Natural killer cell (primary cell): ENCODE measurements around the gene SLC25A3. TPM values are rescaled to one million over a fixed set of nuclear protein-coding genes. Genes with fewer than 3 reads are reported as not detected.
"Not testable (repeated sequence)": the region's sequence is repeated elsewhere in the genome, so short reads cannot be mapped to it uniquely, and the experiment has no call there.

ENCODE experiments used
- ATAC-seq, 3 donors: fragments of 150-1000 bp in 2 of 3; fragments of 200-7000 bp in 1 of 3; cut with Tn5 transposase; 1 replicate in 1 of 3; 2 replicates in 2 of 3; pipeline ENCODE4 v1.10.0; 2021; ENCODE audit warnings: mild to moderate bottlenecking in 2 of 3, moderate library complexity in 2 of 3
- DNase-seq, 2 donors: peaks; one replicate each; pipeline versions ENCODE4 v3.0.0 to v3.0.0-alpha.2; 2013 to 2021; ENCODE audit warnings: mixed read lengths in 1 of 2
- H3K27ac ChIP-seq: one replicate; pipeline ENCODE4 v1.5.1; 2013; ENCODE audit warnings: mild to moderate bottlenecking, low read length
- H3K27me3 ChIP-seq: one replicate; pipeline ENCODE4 v1.6.1; 2013; ENCODE audit warnings: low read length; ENCODE audit not compliant: control insufficient read depth, insufficient read depth
- H3K36me3 ChIP-seq: one replicate; pipeline ENCODE4 v1.6.1; 2013; ENCODE audit warnings: low read length; ENCODE audit not compliant: control insufficient read depth, insufficient read depth
- H3K4me1 ChIP-seq: one replicate; pipeline ENCODE4 v1.6.1; 2013; ENCODE audit warnings: low read length; ENCODE audit not compliant: control insufficient read depth, insufficient read depth
- H3K4me3 ChIP-seq: one replicate; pipeline ENCODE4 v1.5.1; 2013; ENCODE audit warnings: low read length
- H3K9me3 ChIP-seq: one replicate; pipeline ENCODE4 v1.6.1; 2013; ENCODE audit warnings: low read length; ENCODE audit not compliant: control insufficient read depth, insufficient read depth
- H3K27ac Mint-ChIP-seq, 2 donors: one replicate each; pipeline ENCODE4 v1.8.0; 2022; ENCODE audit warnings: mild to moderate bottlenecking in 2 of 2, mixed read lengths in 2 of 2, moderate library complexity in 1 of 2
- H3K27me3 Mint-ChIP-seq, 2 donors: one replicate each; pipeline ENCODE4 v1.8.0; 2022; ENCODE audit warnings: low read depth in 2 of 2, mixed read lengths in 2 of 2
- H3K36me3 Mint-ChIP-seq: one replicate; pipeline ENCODE4 v1.8.0; 2022; ENCODE audit warnings: mixed read lengths
- H3K4me1 Mint-ChIP-seq, 2 donors: one replicate each; pipeline ENCODE4 v1.8.0; 2022; ENCODE audit warnings: mixed read lengths in 2 of 2
- H3K4me3 Mint-ChIP-seq: one replicate; pipeline ENCODE4 v1.8.0; 2022; ENCODE audit warnings: mild to moderate bottlenecking, moderate library complexity, mixed read lengths
- H3K9me3 Mint-ChIP-seq, 2 donors: one replicate each; pipeline ENCODE4 v1.8.0; 2022; ENCODE audit warnings: mixed read lengths in 2 of 2
- WGBS: methylation state at CpG from one replicate; pipeline ENCODE4 v1.1.7; 2013; ENCODE audit warnings: missing lambda C conversion rate; ENCODE audit not compliant: insufficient coverage; 5-methylcytosine and 5-hydroxymethylcytosine counted together
- intact Hi-C: fragments of 100-400 bp; cut with micrococcal nuclease; formaldehyde crosslinking; loops from one replicate; pipeline ENCODE4 v1.14.2; 2022
- total RNA-seq, 4 donors: library from RNA; stranded (reverse); fragments of 120-200 nt in 1 of 4; gene quantifications; one replicate each; pipeline versions ENCODE4 v1.2.3 to v1.2.4, GENCODE V29; 2013 to 2022
- TF ChIP-seq, protein P1 (sequence below): fragments of 200-600 bp; IDR thresholded peaks from one replicate; pipeline ENCODE4 v1.8.0; 2022; ENCODE audit warnings: antibody characterized with exemption

The SLC25A3 gene
- total RNA-seq, 3 donors from 2014 or later (not counting 1 experiment from before 2014, with no cell fraction given): 393 to 490 (median 433) TPM

DNA sequence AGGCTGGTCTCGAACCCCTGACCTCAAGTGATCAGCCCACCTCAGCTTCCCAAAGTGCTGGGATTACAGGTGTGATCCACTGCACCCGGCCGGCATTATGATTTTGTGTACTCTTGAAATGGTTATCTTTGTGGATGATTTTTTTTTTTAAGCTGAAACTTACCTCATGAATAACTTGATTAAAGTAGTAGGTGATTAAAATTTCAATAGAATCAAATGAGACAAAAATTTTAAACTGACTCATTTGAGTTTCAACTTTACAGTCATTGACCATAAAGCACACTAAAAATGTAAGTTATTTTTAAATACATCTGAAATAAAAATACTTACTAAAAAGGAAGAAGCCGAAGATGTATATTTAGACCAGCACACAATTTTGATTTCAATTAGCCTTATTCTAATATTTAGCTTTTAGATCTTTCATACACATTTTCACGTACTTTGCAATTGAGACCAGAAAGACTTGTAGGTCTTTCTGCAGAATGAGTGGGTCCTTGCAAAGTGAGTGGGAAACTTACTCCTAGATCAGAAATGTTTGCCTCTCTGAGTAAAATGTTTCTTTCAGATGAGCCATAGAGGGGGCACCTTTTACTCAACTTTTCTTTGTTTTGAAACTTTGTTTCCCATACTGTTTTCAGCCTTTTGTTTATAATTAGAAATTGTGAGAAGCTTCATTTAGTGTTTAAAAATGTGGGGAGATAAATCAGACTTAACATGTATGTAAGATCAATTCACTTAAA lies 43.9 kb upstream of the SLC25A3 start:
- H3K4me3 ChIP-seq: no peak overlapping the region
- H3K27me3 Mint-ChIP-seq: no peaks in the 10 kb centered on the region
- H3K9me3 ChIP-seq: no peaks in the 10 kb centered on the region
- 74% methylated on average over 3 of the region's 5 CpGs for WGBS
- no peaks in the 10 kb centered on the region for H3K9me3 Mint-ChIP-seq
- peaks cover 39% of the 10 kb centered on the region for H3K36me3 ChIP-seq
- intact Hi-C loops: no loop called here
- ATAC-seq (no peak), DNase-seq (no peak)
- TF ChIP-seq, protein P1, sequence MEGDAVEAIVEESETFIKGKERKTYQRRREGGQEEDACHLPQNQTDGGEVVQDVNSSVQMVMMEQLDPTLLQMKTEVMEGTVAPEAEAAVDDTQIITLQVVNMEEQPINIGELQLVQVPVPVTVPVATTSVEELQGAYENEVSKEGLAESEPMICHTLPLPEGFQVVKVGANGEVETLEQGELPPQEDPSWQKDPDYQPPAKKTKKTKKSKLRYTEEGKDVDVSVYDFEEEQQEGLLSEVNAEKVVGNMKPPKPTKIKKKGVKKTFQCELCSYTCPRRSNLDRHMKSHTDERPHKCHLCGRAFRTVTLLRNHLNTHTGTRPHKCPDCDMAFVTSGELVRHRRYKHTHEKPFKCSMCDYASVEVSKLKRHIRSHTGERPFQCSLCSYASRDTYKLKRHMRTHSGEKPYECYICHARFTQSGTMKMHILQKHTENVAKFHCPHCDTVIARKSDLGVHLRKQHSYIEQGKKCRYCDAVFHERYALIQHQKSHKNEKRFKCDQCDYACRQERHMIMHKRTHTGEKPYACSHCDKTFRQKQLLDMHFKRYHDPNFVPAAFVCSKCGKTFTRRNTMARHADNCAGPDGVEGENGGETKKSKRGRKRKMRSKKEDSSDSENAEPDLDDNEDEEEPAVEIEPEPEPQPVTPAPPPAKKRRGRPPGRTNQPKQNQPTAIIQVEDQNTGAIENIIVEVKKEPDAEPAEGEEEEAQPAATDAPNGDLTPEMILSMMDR: no peak
- H3K4me3 Mint-ChIP-seq: no peak overlapping the region
- no peaks in the 10 kb centered on the region for H3K27me3 ChIP-seq
- no peaks in the 10 kb centered on the region for H3K4me1 ChIP-seq
- no peak overlapping the region for H3K27ac ChIP-seq
- peak overlapping the region in 1 of 2 donors; percentile 4 for H3K27ac Mint-ChIP-seq
- H3K36me3 Mint-ChIP-seq: peaks cover 11% of the 10 kb centered on the region
- no peaks in the 10 kb centered on the region for H3K4me1 Mint-ChIP-seq

DNA sequence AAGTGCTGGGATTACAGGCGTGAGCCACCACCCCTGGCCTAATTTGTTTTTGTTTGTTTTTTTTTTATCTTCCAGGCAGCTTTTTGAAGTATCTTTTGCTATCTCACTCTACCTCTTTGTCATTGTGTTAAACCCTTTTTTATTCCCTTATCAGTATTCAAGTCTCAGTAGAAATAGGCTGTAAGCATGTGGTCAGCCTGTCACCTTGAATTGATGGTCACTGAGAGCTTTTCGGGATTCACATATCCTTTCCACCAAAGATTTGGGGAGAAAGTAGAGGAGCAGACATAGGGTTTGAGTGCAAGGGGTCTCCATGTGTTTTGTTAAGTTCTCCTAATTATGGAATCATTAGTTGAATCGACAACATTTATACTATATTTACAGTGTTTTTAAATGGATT lies 41.7 kb upstream of the SLC25A3 start:
- no peak overlapping the region for H3K27ac Mint-ChIP-seq
- no peak overlapping the region for H3K4me3 Mint-ChIP-seq
- no peaks in the 10 kb centered on the region for H3K9me3 ChIP-seq
- no peaks in the 10 kb centered on the region for H3K4me1 ChIP-seq
- no peaks in the 10 kb centered on the region for H3K27me3 ChIP-seq
- WGBS: 100% methylated on average over 2 of the region's 3 CpGs
- ATAC-seq (no peak), DNase-seq (no peak)
- intact Hi-C loops: no loop called here
- TF ChIP-seq, protein P1: no peak
- H3K9me3 Mint-ChIP-seq: no peaks in the 10 kb centered on the region
- H3K27me3 Mint-ChIP-seq: no peaks in the 10 kb centered on the region
- peaks cover 11% of the 10 kb centered on the region for H3K36me3 Mint-ChIP-seq
- no peak overlapping the region for H3K4me3 ChIP-seq
- H3K4me1 Mint-ChIP-seq: no peaks in the 10 kb centered on the region
- H3K27ac ChIP-seq: no peak overlapping the region
- H3K36me3 ChIP-seq: peaks cover 26% of the 10 kb centered on the region

DNA sequence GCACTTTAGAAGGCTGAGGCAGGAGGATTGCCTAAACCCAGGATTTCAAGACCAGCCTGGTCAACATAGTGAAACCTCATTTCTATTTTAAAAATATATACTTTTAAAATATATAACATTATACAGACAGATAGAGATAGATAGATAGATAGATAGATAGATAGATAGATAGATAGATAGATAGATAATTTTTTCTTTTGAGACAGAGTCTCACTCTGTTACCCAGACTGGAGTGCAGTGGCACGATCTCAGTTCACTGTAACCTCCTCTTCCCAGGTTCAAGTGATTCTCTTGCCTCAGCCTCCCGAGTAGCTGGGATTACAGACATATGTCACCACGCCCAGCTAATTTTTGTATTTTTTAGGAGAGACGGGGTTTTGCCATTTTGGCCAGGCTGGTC lies 35.4 kb upstream of the SLC25A3 start:
- WGBS: 94% methylated on average over 4 of the region's 4 CpGs
- H3K36me3 ChIP-seq, H3K4me3 Mint-ChIP-seq, H3K9me3 ChIP-seq, intact Hi-C loops, H3K4me3 ChIP-seq, DNase-seq, H3K27me3 ChIP-seq, H3K27ac Mint-ChIP-seq, H3K27ac ChIP-seq, H3K4me1 Mint-ChIP-seq, H3K9me3 Mint-ChIP-seq, H3K27me3 Mint-ChIP-seq, H3K36me3 Mint-ChIP-seq, H3K4me1 ChIP-seq, ATAC-seq: not testable (repeated sequence)

DNA sequence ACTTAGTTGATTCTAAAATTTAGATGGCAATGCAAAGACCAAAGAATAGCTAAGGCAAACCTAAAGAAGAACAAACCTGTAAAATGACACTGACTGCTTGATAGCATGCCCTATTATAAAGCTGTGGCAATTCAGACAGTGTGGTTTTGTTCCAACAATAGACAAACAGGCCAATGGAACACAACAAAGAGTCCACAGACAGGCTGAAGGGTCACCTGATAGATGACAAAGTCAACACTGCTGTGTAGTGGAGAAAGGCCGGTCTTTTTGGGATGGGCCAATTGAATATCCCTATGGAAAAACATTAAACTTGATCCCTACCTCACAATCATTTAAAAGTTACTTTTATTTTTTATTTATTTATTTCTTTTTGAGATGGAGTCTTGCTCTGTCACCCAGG lies 33.8 kb upstream of the SLC25A3 start:
- H3K27me3 Mint-ChIP-seq: no peaks in the 10 kb centered on the region
- no CpG with 5 or more reads among the region's 1 CpG for WGBS

More for the DNA sequence above, 33.8 kb upstream of the SLC25A3 start:
- DNase-seq: no peak
- intact Hi-C loops: no loop called here
- Mint-ChIP-seq H3K9me3 (no peaks in the 10 kb centered on the region), H3K4me3 (no peak overlapping the region), H3K4me1 (no peaks in the 10 kb centered on the region), H3K27ac (no peak overlapping the region), H3K36me3 (no peaks in the 10 kb centered on the region)
- H3K4me1 ChIP-seq: no peaks in the 10 kb centered on the region
- TF ChIP-seq, protein P1: no peak
- ATAC-seq: no peak
- no peak overlapping the region for H3K27ac ChIP-seq
- no peaks in the 10 kb centered on the region for H3K27me3 ChIP-seq
- no peaks in the 10 kb centered on the region for H3K36me3 ChIP-seq
- no peak overlapping the region for H3K4me3 ChIP-seq
- H3K9me3 ChIP-seq: no peaks in the 10 kb centered on the region
